Left lung (tissue), 10 donors: ENCODE measurements around the gene METTL9. TPM values are rescaled to one million over a fixed set of nuclear protein-coding genes. Genes with fewer than 3 reads are reported as not detected.
"Not testable (repeated sequence)": the region's sequence is repeated elsewhere in the genome, so short reads cannot be mapped to it uniquely, and the experiment has no call there.

Source experiments
- ATAC-seq: fragments of 200-7000 bp; cut with Tn5 transposase; one replicate; pipeline ENCODE4 v1.9.1; 2020; ENCODE audit warnings: moderate library complexity
- DNase-seq, 4 donors: peaks; one replicate each; pipeline ENCODE4 v3.0.0-alpha.2; 2013 to 2020
- H3K27ac ChIP-seq, 2 donors: fragments of 200-600 bp; sonication (generic) in 1 of 2; one replicate each; pipeline versions ENCODE4 v1.5.0 to v1.8.0; 2020 to 2021
- H3K27me3 ChIP-seq, 2 donors: fragments of 200-600 bp; sonication (generic) in 1 of 2; one replicate each; pipeline versions ENCODE4 v1.5.0 to v1.8.0; 2020 to 2021
- H3K36me3 ChIP-seq, 2 donors: fragments of 200-600 bp; sonication (generic) in 1 of 2; one replicate each; pipeline versions ENCODE4 v1.5.0 to v1.8.0; 2020 to 2021
- H3K4me1 ChIP-seq, 2 donors: fragments of 200-600 bp; one replicate each; pipeline ENCODE4 v1.8.0; 2021
- H3K4me3 ChIP-seq, 2 donors: fragments of 200-600 bp; sonication (generic) in 1 of 2; one replicate each; pipeline versions ENCODE4 v1.5.0 to v1.8.0; 2020 to 2021; ENCODE audit warnings: mild to moderate bottlenecking in 1 of 2
- H3K9me3 ChIP-seq, 2 donors: fragments of 200-600 bp; sonication (generic) in 1 of 2; one replicate each; pipeline versions ENCODE4 v1.5.0 to v1.8.0; 2020 to 2021
- CTCF ChIP-seq, 2 donors: fragments of 200-600 bp; sonication (generic) in 1 of 2; IDR thresholded peaks; one replicate each; pipeline versions ENCODE4 v1.5.0 to v1.8.0; 2021; ENCODE audit warnings: antibody characterized with exemption in 2 of 2
- intact Hi-C, 2 donors: fragments of 100-400 bp; cut with DNase I; formaldehyde crosslinking; loops; one replicate each; pipeline versions ENCODE4 v1.11.2 to v1.14.2; 2022
- polyA plus RNA-seq, 6 donors: library from polyadenylated mRNA; unstranded; fragments of 120-200 nt; gene quantifications; one replicate each; pipeline ENCODE4 v1.2.1, GENCODE V29; 2013; ENCODE audit not compliant: insufficient read length in 6 of 6
- total RNA-seq, 2 donors: library from RNA; stranded (reverse); fragmentation: NEBNext Ultra II Directional; extraction: Animal tissue kit (Norgen Biotek cat#: 25700); gene quantifications; one replicate each; pipeline ENCODE4 v1.2.1, GENCODE V29; 2021
- donor health status: DM: no; HTN: yes; CAD: no.
- donor health status: DM: no; HTN: no; CAD: no.

The METTL9 gene
- total and polyA plus RNA-seq, 8 donors: 93.7 to 169 (median 154) TPM

DNA sequence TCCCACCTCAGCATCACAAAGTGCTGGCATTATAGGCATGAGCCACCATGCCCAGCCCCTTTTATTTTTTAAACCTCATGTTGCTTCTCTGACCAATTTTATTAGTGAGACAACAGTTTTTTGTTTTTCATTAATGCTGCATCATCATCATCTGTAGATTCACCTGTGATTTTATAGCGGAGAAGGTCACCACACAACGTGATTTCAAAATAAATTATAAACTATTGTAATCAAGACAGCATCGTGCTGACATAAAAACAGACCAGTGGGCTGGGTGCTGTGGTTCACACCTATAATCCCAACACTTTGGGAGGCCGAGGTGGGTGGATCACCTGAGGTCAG is 28.7 kb upstream of the METTL9 start:
- Histone ChIP-seq H3K4me3 (no peak overlapping the region), H3K27me3 (peaks cover 0 to 7% of the 10 kb centered on the region in 2 donors), H3K4me1 (no peaks in the 10 kb centered on the region), H3K36me3 (no peaks in the 10 kb centered on the region), H3K9me3 (no peaks in the 10 kb centered on the region), H3K27ac (no peak overlapping the region)
- no peak for DNase-seq
- intact Hi-C loops: loop anchor here in 1 of 2 donors (10.0 kb wide), 1 partner anchor 1104 kb away; no protein-coding TSS in a partner anchor
- ATAC-seq: no peak
- no peak for TF ChIP-seq CTCF (IDR thresholded peaks at IDR 0.05)

- H3K27me3 ChIP-seq, H3K27ac ChIP-seq, H3K4me3 ChIP-seq, H3K9me3 ChIP-seq, H3K36me3 ChIP-seq, ATAC-seq, H3K4me1 ChIP-seq: not testable (repeated sequence)
- DNase-seq: peak in 1 of 4 donors; percentile 47
- intact Hi-C loops: loop anchor here in 1 of 2 donors (10.0 kb wide), 1 partner anchor 1101 kb away; no protein-coding TSS in a partner anchor
Observed at GRCh38 chr16:21573506-21573905, 25.9 kb upstream of the METTL9 start.

DNA sequence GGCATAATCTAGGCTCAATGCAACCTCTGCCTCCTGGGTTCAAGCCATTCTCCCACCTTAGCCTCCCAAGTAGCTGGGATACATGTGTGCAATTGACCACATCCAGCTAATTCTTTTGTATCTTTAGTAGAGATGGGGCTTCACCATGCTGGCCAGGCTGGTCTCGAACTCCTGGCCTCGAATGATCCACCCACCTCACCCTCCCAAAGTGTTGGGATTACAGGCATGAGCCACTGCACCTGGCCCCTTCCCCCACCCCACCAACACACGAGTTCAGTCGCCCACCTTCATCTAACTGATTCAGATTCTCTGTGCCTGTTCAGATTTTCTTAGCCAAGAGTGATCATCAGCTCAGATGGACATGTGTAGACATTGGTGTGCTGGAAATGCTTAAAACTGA is 25.0 kb upstream of the METTL9 start:
- Histone ChIP-seq H3K4me1 (no peaks in the 10 kb centered on the region), H3K27me3 (peaks cover 0 to 7% of the 10 kb centered on the region in 2 donors), H3K4me3 (no peak overlapping the region), H3K27ac (no peak overlapping the region), H3K36me3 (no peaks in the 10 kb centered on the region), H3K9me3 (no peaks in the 10 kb centered on the region)
- peak in 1 of 4 donors; percentile 45 for DNase-seq
- intact Hi-C loops: loop anchor here in 1 of 2 donors (10.0 kb wide), 1 partner anchor 1100 kb away; no protein-coding TSS in a partner anchor
- TF ChIP-seq CTCF (IDR thresholded peaks at IDR 0.05): no peak
- no peak for ATAC-seq

DNA sequence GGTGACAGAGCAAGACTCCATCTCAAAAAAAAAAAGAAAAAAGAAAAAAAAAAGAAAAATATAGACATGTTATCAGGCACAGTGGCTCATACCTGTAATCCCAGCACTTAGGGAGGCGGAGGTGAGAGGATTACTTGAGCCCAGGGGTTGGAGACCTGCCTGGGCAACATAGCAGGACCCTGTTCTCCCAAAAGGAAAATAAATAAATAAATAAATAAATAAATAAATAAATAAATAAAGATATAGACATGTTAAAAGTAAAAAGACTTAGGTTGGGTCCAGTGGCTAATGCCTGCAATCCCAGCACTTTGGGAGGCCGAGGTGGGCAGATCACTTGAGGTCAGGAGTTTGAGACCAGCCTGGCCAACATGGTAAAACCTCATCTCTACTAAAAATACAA is 23.1 kb upstream of the METTL9 start:
- not testable (repeated sequence) for H3K4me1 ChIP-seq, H3K27me3 ChIP-seq, H3K36me3 ChIP-seq, H3K27ac ChIP-seq, DNase-seq, H3K9me3 ChIP-seq, H3K4me3 ChIP-seq, ATAC-seq
- intact Hi-C loops: loop anchor here in 1 of 2 donors (10.0 kb wide), 1 partner anchor 1098 kb away; no protein-coding TSS in a partner anchor

DNA sequence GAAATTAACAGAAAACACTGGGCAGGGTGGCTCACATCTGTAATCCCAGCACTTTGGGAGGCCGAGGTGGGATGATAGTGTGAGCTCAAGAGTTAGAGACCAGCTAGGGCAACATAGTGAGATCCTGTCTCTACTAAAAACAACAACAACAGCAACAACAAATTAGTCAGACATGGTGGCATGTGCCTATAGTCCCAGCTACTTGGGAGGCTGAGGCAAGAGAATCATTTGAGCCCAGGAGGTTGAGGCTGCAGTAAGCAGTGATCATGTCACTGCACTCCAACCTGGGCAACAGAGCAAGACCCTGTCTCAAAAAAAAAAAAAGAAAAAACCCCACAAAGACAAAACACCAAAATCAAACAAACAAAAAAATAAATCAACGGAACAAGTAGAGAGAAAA is 21.9 kb upstream of the METTL9 start:
- intact Hi-C loops: loop anchor here in 1 of 2 donors (10.0 kb wide), 1 partner anchor 1097 kb away; no protein-coding TSS in a partner anchor
- not testable (repeated sequence) for DNase-seq, H3K27me3 ChIP-seq, H3K36me3 ChIP-seq, H3K27ac ChIP-seq, H3K9me3 ChIP-seq, H3K4me1 ChIP-seq, ATAC-seq, H3K4me3 ChIP-seq

DNA sequence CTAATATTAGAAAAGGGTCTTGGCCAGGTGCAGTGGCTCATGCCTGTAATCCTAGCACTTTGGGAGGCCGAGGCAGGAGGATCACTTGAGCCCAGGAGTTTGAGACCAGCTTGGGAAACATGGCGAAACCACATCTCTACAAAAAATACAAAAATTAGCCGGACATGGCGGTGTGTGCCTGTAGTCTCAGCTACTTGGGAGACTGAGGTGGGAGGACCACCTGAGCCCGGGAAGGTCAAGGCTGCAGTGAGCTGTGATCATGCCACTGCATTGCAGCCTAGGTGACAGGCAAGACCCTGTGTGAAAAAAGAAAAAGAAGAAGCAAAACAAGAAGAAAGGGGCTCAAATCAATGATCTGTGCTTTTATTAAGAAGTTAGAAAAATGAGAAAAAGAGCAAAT is 21.1 kb upstream of the METTL9 start:
- intact Hi-C loops: loop anchor here in 1 of 2 donors (10.0 kb wide), 1 partner anchor 1096 kb away; no protein-coding TSS in a partner anchor
- not testable (repeated sequence) for H3K27ac ChIP-seq, H3K27me3 ChIP-seq, ATAC-seq, H3K9me3 ChIP-seq, H3K36me3 ChIP-seq, H3K4me3 ChIP-seq, H3K4me1 ChIP-seq
- DNase-seq: peak in 1 of 4 donors; percentile 47

DNA sequence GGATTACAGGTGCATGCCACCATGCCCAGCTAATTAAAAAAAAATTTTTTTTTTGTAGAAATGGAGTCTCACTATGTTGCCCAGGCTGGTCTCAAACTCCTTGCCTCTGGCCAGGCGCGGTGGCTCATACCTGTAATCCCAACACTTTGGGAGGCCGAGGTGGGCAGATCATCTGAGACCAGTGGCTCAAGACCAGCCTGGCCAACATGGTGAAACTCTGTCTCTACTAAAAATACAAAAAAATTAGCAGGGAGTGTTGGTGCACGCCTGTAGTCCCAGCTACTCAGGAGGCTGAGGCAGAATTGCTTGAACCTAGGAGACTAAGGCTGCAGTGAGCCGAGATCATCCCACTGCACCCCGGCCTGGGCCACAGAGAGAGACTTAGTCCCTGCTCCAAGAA is 19.2 kb upstream of the METTL9 start:
- H3K36me3 ChIP-seq, H3K4me1 ChIP-seq, H3K9me3 ChIP-seq, H3K4me3 ChIP-seq, H3K27ac ChIP-seq, intact Hi-C loops, ATAC-seq, H3K27me3 ChIP-seq: not testable (repeated sequence)
- DNase-seq: peak in 1 of 4 donors; percentile 51

GRCh38 chr16:21580807-21581206 is 18.6 kb upstream of the METTL9 start:
- no peak for TF ChIP-seq CTCF (IDR thresholded peaks at IDR 0.05)
- Histone ChIP-seq H3K27ac (no peak overlapping the region), H3K4me3 (no peak overlapping the region), H3K27me3 (no peaks in the 10 kb centered on the region), H3K4me1 (peaks cover 0 to 6% of the 10 kb centered on the region in 2 donors), H3K9me3 (no peaks in the 10 kb centered on the region), H3K36me3 (no peaks in the 10 kb centered on the region)
- ATAC-seq (no peak), DNase-seq (no peak)
- intact Hi-C loops: no loop called here
